ENCODE measurements around the gene TBC1D22A.

GRCh38 chr22:46969961-46970360 lies 207.5 kb downstream of the TBC1D22A start:
- TF ChIP-seq, protein P1, sequence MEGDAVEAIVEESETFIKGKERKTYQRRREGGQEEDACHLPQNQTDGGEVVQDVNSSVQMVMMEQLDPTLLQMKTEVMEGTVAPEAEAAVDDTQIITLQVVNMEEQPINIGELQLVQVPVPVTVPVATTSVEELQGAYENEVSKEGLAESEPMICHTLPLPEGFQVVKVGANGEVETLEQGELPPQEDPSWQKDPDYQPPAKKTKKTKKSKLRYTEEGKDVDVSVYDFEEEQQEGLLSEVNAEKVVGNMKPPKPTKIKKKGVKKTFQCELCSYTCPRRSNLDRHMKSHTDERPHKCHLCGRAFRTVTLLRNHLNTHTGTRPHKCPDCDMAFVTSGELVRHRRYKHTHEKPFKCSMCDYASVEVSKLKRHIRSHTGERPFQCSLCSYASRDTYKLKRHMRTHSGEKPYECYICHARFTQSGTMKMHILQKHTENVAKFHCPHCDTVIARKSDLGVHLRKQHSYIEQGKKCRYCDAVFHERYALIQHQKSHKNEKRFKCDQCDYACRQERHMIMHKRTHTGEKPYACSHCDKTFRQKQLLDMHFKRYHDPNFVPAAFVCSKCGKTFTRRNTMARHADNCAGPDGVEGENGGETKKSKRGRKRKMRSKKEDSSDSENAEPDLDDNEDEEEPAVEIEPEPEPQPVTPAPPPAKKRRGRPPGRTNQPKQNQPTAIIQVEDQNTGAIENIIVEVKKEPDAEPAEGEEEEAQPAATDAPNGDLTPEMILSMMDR (IDR thresholded peaks at IDR 0.05; ENCODE audit: low read length) = no peak
- TF ChIP-seq EZH2 (optimal IDR thresholded peaks at IDR 0.05; ENCODE audit: low read depth, low read length) (no peak), EZH2phosphoT487 (IDR thresholded peaks at IDR 0.05; ENCODE audit: low read length) (no peak)
